Body of pancreas (tissue), 4 donors: ENCODE results near the gene G3BP2. TPM values are rescaled to one million over a fixed set of nuclear protein-coding genes. Genes with fewer than 3 reads are reported as not detected.

ENCODE experiments used
- ATAC-seq: fragments of 150-250 bp; one replicate; pipeline ENCODE4 v1.9.1; 2016
- DNase-seq, 4 donors: peaks; one replicate each; pipeline ENCODE4 v3.0.0-alpha.2; 2019
- H3K27ac ChIP-seq, 4 donors: fragments of 200-600 bp; sonication (generic); 1 replicate in 3 of 4; 2 replicates in 1 of 4; pipeline versions ENCODE4 v1.5.1 to v1.6.1; 2016 to 2019; ENCODE audit warnings: mild to moderate bottlenecking in 1 of 4, mixed read lengths in 1 of 4, moderate library complexity in 1 of 4
- H3K27me3 ChIP-seq, 2 donors: fragments of 200-600 bp; sonication (generic); one replicate each; pipeline ENCODE4 v1.6.0; 2016; ENCODE audit warnings: mild to moderate bottlenecking in 1 of 2
- H3K36me3 ChIP-seq, 2 donors: fragments of 200-600 bp; sonication (generic); replicated peaks in 1 of 2; 2 replicates each; pipeline ENCODE4 v1.5.1; 2016; ENCODE audit warnings: low read depth in 2 of 2; ENCODE audit not compliant: insufficient read depth in 1 of 2
- H3K4me1 ChIP-seq: fragments of 200-600 bp; sonication (generic); one replicate; pipeline ENCODE4 v1.6.0; 2016
- H3K4me3 ChIP-seq, 2 donors: fragments of 200-600 bp; sonication (generic); 1 replicate in 1 of 2; 2 replicates in 1 of 2; pipeline ENCODE4 v1.5.1; 2016 to 2019
- H3K9me3 ChIP-seq, 3 donors: fragments of 200-600 bp; sonication (generic); 1 replicate in 2 of 3; 2 replicates in 1 of 3; pipeline ENCODE4 v1.5.1; 2016
- POLR2A ChIP-seq, 3 donors: fragments of 450-650 bp; IDR thresholded peaks; one replicate each; pipeline ENCODE4 v1.6.1; 2016; ENCODE audit warnings: antibody characterized with exemption in 3 of 3, mild to moderate bottlenecking in 2 of 3
- WGBS, 2 donors: methylation state at CpG; one replicate each; pipeline ENCODE4 v1.1.5; 2017; 5-methylcytosine and 5-hydroxymethylcytosine counted together
- intact Hi-C: fragments of 100-400 bp; cut with DNase I; formaldehyde crosslinking; loops from one replicate; pipeline ENCODE4 v1.15.1; 2023
- total RNA-seq, 2 donors: library from RNA; depleted of rRNA; stranded (reverse); fragments of >200 nt; gene quantifications; one replicate each; pipeline ENCODE4 v1.1.0, GENCODE V29; 2016
- TF ChIP-seq, protein P1 (sequence below), 7 experiments: fragments of 450-650 bp in 4 of 7; fragments of 200-600 bp in 3 of 7; sonication (generic) in 3 of 7; IDR thresholded peaks; one replicate each; pipeline ENCODE4 v1.5.1; 2016 to 2019; ENCODE audit warnings: antibody characterized with exemption in 7 of 7

Gene G3BP2
- total RNA-seq, 2 donors from 2014 or later = 29.7 to 65.6 TPM

GRCh38 chr4:75715105-75715799 is 42.0 kb upstream of the G3BP2 start:
- Histone ChIP-seq H3K27ac (peak overlapping the region in 3 of 4 donors; percentile 10 to 48 (median 12)), H3K4me3 (no peak overlapping the region), H3K4me1 (peaks cover 14% of the 10 kb centered on the region), H3K27me3 (no peaks in the 10 kb centered on the region), H3K36me3 (no peaks in the 10 kb centered on the region), H3K9me3 (no peaks in the 10 kb centered on the region)
- no peak for TF ChIP-seq POLR2A (IDR thresholded peaks at IDR 0.05)
- TF ChIP-seq, protein P1, sequence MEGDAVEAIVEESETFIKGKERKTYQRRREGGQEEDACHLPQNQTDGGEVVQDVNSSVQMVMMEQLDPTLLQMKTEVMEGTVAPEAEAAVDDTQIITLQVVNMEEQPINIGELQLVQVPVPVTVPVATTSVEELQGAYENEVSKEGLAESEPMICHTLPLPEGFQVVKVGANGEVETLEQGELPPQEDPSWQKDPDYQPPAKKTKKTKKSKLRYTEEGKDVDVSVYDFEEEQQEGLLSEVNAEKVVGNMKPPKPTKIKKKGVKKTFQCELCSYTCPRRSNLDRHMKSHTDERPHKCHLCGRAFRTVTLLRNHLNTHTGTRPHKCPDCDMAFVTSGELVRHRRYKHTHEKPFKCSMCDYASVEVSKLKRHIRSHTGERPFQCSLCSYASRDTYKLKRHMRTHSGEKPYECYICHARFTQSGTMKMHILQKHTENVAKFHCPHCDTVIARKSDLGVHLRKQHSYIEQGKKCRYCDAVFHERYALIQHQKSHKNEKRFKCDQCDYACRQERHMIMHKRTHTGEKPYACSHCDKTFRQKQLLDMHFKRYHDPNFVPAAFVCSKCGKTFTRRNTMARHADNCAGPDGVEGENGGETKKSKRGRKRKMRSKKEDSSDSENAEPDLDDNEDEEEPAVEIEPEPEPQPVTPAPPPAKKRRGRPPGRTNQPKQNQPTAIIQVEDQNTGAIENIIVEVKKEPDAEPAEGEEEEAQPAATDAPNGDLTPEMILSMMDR (IDR thresholded peaks at IDR 0.05) = no peak
- DNase-seq (peak in 3 of 4 donors; percentile 13 to 43 (median 24)), ATAC-seq (peak; percentile 72)
- intact Hi-C loops = no loop called here
- WGBS, 2 donors = 25 to 26% methylated on average over 4 of the region's 4 CpGs

DNA sequence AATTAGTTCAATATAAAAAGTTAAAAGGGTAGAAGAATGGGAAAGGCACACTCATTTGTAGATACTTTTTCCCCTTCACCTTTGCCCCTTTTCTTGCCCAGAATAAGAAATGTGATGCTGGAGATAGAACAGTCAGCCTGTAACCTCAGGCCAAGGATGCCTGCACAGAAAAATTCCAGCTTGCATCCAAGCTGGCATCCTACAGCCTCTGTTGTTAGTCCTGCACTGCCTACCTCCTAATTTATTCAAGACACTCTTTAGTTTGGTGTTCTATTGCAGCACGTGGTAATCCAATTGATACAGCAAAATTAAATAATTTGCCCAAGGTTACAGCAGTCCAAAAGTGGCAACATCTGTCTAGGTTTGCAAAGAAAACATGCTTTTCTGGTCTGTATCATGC is 41.5 kb upstream of the G3BP2 start:
- peak overlapping the region in 3 of 4 donors; percentile 10 to 48 (median 12) for H3K27ac ChIP-seq
- H3K27me3 ChIP-seq = no peaks in the 10 kb centered on the region
- TF ChIP-seq, protein P1 (IDR thresholded peaks at IDR 0.05) = no peak
- no peak for TF ChIP-seq POLR2A (IDR thresholded peaks at IDR 0.05)
- intact Hi-C loops = no loop called here
- no peaks in the 10 kb centered on the region for H3K36me3 ChIP-seq
- WGBS, 2 donors = 22 to 31% methylated on average over 1 of the region's 1 CpG
- no peaks in the 10 kb centered on the region for H3K9me3 ChIP-seq
- no peak for DNase-seq
- H3K4me1 ChIP-seq = peaks cover 14% of the 10 kb centered on the region
- no peak overlapping the region for H3K4me3 ChIP-seq
- no peak for ATAC-seq

GRCh38 chr4:75714011-75714410 is 40.8 kb upstream of the G3BP2 start:
- WGBS, 2 donors = 77 to 89% methylated on average over 4 of the region's 4 CpGs
- no peaks in the 10 kb centered on the region for H3K36me3 ChIP-seq
- ATAC-seq (no peak), DNase-seq (no peak)
- H3K4me3 ChIP-seq = no peak overlapping the region
- TF ChIP-seq, protein P1 (IDR thresholded peaks at IDR 0.05) = no peak
- no peak for TF ChIP-seq POLR2A (IDR thresholded peaks at IDR 0.05)
- H3K27ac ChIP-seq = peak overlapping the region in 1 of 4 donors; percentile 48
- peaks cover 14% of the 10 kb centered on the region for H3K4me1 ChIP-seq
- intact Hi-C loops = no loop called here
- no peaks in the 10 kb centered on the region for H3K9me3 ChIP-seq
- H3K27me3 ChIP-seq = no peaks in the 10 kb centered on the region

GRCh38 chr4:75710246-75710645 is 37.0 kb upstream of the G3BP2 start:
- Histone ChIP-seq H3K4me3 (no peak overlapping the region), H3K4me1 (peaks cover 10% of the 10 kb centered on the region), H3K27me3 (no peaks in the 10 kb centered on the region), H3K36me3 (no peaks in the 10 kb centered on the region), H3K9me3 (no peaks in the 10 kb centered on the region), H3K27ac (no peak overlapping the region)
- 76 to 81% methylated on average over 4 of the region's 4 CpGs for WGBS, 2 donors
- no peak for ATAC-seq
- intact Hi-C loops = no loop called here
- no peak for TF ChIP-seq POLR2A (IDR thresholded peaks at IDR 0.05)
- TF ChIP-seq, protein P1 (IDR thresholded peaks at IDR 0.05) = no peak
- DNase-seq = no peak

- intact Hi-C loops = no loop called here
- Histone ChIP-seq H3K27me3 (no peaks in the 10 kb centered on the region), H3K27ac (no peak overlapping the region), H3K4me1 (no peaks in the 10 kb centered on the region), H3K9me3 (no peaks in the 10 kb centered on the region), H3K4me3 (no peak overlapping the region), H3K36me3 (no peaks in the 10 kb centered on the region)
- 60 to 72% methylated on average over 3 of the region's 3 CpGs for WGBS, 2 donors
- TF ChIP-seq POLR2A (IDR thresholded peaks at IDR 0.05) = no peak
- TF ChIP-seq, protein P1 (IDR thresholded peaks at IDR 0.05) = peak in 5 of 7 experiments; percentile 9 to 28 (median 22)
- ATAC-seq (no peak), DNase-seq (no peak)
These were observed 35.0 kb upstream of the G3BP2 start for GRCh38 chr4:75708218-75708691.
